NCI-H1930 (cell line): Measurements from ENCODE around the gene HBA1.
"Not testable (repeated sequence)": the region's sequence is repeated elsewhere in the genome, so short reads cannot be mapped to it uniquely, and the experiment has no call there.

Experiments
- DNase-seq, 2 experiments: peaks; one replicate each; lab custom pipeline; 2025; lab: John Stamatoyannopoulos, UW

Gene HBA1

GRCh38 chr16:176477-177382 is at the start of gene HBA1:
TSS of gene HBA1 (plus strand) at chr16:176680. CDS start at chr16:176717, 37 bp downstream.
- DNase-seq = not testable (repeated sequence)

- DNase-seq = no peak
Measured at GRCh38 chr16:129075-129474, 47.4 kb upstream of the HBA1 start.

GRCh38 chr16:130533-131173 is 45.8 kb upstream of the HBA1 start:
- DNase-seq = no peak

- no peak for DNase-seq
Measured at GRCh38 chr16:132120-132519, 44.4 kb upstream of the HBA1 start.

GRCh38 chr16:133716-134115 is 42.8 kb upstream of the HBA1 start:
- no peak for DNase-seq

- no peak for DNase-seq
Measured at GRCh38 chr16:138049-138417, 38.4 kb upstream of the HBA1 start.

GRCh38 chr16:140175-140857 is 36.2 kb upstream of the HBA1 start:
- no peak for DNase-seq

GRCh38 chr16:142405-142967 is 34.0 kb upstream of the HBA1 start:
- DNase-seq = no peak

GRCh38 chr16:143047-143446 is 33.4 kb upstream of the HBA1 start:
- DNase-seq = no peak

GRCh38 chr16:143456-143855 is 33.0 kb upstream of the HBA1 start:
- DNase-seq = no peak

GRCh38 chr16:144797-145252 is 31.7 kb upstream of the HBA1 start:
- DNase-seq = no peak

- no peak for DNase-seq
Measured at GRCh38 chr16:146646-147045, 29.8 kb upstream of the HBA1 start.

GRCh38 chr16:149024-149660 is 27.3 kb upstream of the HBA1 start:
- DNase-seq = no peak

GRCh38 chr16:152141-153128 is 24.0 kb upstream of the HBA1 start, which contains the start of gene HBZ:
TSS of gene HBZ (plus strand) at chr16:152644. CDS start at chr16:152910, 266 bp downstream.
- no peak for DNase-seq

- DNase-seq = not testable (repeated sequence)
Measured at GRCh38 chr16:153129-153521, 23.4 kb upstream of the HBA1 start.

- not testable (repeated sequence) for DNase-seq
Measured at GRCh38 chr16:153550-154216, 22.8 kb upstream of the HBA1 start.

- DNase-seq = peak; percentile 48 to 51
Measured at GRCh38 chr16:154217-155030, 22.1 kb upstream of the HBA1 start.

- DNase-seq = no peak
Measured at GRCh38 chr16:155031-155398, 21.5 kb upstream of the HBA1 start.
